ENCODE data around the gene PNMA1. TPM values are rescaled to one million over a fixed set of nuclear protein-coding genes. Genes with fewer than 3 reads are reported as not detected.
A peak's percentile ranks its signal among the peaks of the same experiment; 100 is the strongest.

Gene PNMA1
- total and polyA plus RNA-seq, 9 of the 15 experiments (the other 6 are each of a cell fraction or from before 2014, with no cell fraction given), result 1.7 to 26.4 (median 8.7) TPM

GRCh38 chr14:73741386-73741875 lies 27.2 kb upstream of the PNMA1 start (continued):
- TF ChIP-seq ARID3B (CRISPR knock-in tag; IDR thresholded peaks at IDR 0.05; ENCODE audit: borderline replicate concordance) (no peak), PPARD (CRISPR knock-in tag; IDR thresholded peaks at IDR 0.05) (no peak), POLR2A (conservative IDR thresholded peaks at IDR 0.05) (no peak), EZH2 (IDR thresholded peaks at IDR 0.05; ENCODE audit: borderline replicate concordance, low read depth, low read length) (no peak), KDM4B (IDR thresholded peaks at IDR 0.05; ENCODE audit: borderline replicate concordance in 2 of 2, low read depth in 1 of 2) (no peak), RFX7 (CRISPR knock-in tag; IDR thresholded peaks at IDR 0.05) (no peak), ZNF561 (CRISPR knock-in tag; conservative IDR thresholded peaks at IDR 0.05) (no peak), CREM (IDR thresholded peaks at IDR 0.05; ENCODE audit: low read depth) (peak; percentile 73), ATF1 (CRISPR knock-in tag; IDR thresholded peaks at IDR 0.05) (no peak), ATF1 (tag; IDR thresholded peaks at IDR 0.05) (no peak), ZNF124 (CRISPR knock-in tag; IDR thresholded peaks at IDR 0.05) (no peak), ZNF592 (IDR thresholded peaks at IDR 0.05) (no peak), ZNF140 (CRISPR knock-in tag; IDR thresholded peaks at IDR 0.05) (no peak), NELFE (IDR thresholded peaks at IDR 0.05; ENCODE audit: insufficient read depth, insufficient read length) (no peak), GATAD2B (IDR thresholded peaks at IDR 0.05; ENCODE audit: borderline replicate concordance) (no peak), HNRNPLL (IDR thresholded peaks at IDR 0.05; ENCODE audit: low read depth, low read length, poor library complexity, severe bottlenecking) (peak; percentile 35), RBM22 (IDR thresholded peaks at IDR 0.05; ENCODE audit: low read depth, low read length, poor library complexity, severe bottlenecking) (no peak), IRF2 (CRISPR knock-in tag; IDR thresholded peaks at IDR 0.05) (no peak)
- TF ChIP-seq, protein P1, sequence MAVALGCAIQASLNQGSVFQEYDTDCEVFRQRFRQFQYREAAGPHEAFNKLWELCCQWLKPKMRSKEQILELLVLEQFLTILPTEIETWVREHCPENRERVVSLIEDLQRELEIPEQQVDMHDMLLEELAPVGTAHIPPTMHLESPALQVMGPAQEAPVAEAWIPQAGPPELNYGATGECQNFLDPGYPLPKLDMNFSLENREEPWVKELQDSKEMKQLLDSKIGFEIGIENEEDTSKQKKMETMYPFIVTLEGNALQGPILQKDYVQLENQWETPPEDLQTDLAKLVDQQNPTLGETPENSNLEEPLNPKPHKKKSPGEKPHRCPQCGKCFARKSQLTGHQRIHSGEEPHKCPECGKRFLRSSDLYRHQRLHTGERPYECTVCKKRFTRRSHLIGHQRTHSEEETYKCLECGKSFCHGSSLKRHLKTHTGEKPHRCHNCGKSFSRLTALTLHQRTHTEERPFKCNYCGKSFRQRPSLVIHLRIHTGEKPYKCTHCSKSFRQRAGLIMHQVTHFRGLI (CRISPR knock-in tag; IDR thresholded peaks at IDR 0.05), result no peak
- TF ChIP-seq, protein P2, sequence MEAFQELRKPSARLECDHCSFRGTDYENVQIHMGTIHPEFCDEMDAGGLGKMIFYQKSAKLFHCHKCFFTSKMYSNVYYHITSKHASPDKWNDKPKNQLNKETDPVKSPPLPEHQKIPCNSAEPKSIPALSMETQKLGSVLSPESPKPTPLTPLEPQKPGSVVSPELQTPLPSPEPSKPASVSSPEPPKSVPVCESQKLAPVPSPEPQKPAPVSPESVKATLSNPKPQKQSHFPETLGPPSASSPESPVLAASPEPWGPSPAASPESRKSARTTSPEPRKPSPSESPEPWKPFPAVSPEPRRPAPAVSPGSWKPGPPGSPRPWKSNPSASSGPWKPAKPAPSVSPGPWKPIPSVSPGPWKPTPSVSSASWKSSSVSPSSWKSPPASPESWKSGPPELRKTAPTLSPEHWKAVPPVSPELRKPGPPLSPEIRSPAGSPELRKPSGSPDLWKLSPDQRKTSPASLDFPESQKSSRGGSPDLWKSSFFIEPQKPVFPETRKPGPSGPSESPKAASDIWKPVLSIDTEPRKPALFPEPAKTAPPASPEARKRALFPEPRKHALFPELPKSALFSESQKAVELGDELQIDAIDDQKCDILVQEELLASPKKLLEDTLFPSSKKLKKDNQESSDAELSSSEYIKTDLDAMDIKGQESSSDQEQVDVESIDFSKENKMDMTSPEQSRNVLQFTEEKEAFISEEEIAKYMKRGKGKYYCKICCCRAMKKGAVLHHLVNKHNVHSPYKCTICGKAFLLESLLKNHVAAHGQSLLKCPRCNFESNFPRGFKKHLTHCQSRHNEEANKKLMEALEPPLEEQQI (IDR thresholded peaks at IDR 0.05), result no peak
